Activated B cell treated with CpG ODN at 0.5 μM for 24 hours (primary cell): ENCODE results near the gene WDR86. TPM values are rescaled to one million over a fixed set of nuclear protein-coding genes. Genes with fewer than 3 reads are reported as not detected.

Experiments
- ATAC-seq: fragments of 200-7000 bp; cut with Tn5 transposase; one replicate; pipeline ENCODE4 v1.10.0; 2021; ENCODE audit warnings: low read depth, mild to moderate bottlenecking, moderate library complexity
- CTCF ChIA-PET: fragments of 350-600 bp; sonication (Branson Sonifier 250); formaldehyde crosslinking; loops from one replicate; lab custom pipeline; 2021; ENCODE audit warnings: antibody characterized with exemption; lab: Charles Lee
- POLR2A ChIA-PET: fragments of 350-600 bp; sonication (Branson Sonifier 250); formaldehyde crosslinking; loops from one replicate; lab custom pipeline; 2021; ENCODE audit warnings: antibody characterized with exemption; lab: Charles Lee
- DNase-seq: peaks from one replicate; pipeline ENCODE4 v3.0.0; 2022
- H3K27ac Mint-ChIP-seq: one replicate; pipeline ENCODE4 v1.8.0; 2020; ENCODE audit warnings: mixed read lengths
- H3K27me3 Mint-ChIP-seq: one replicate; pipeline ENCODE4 v1.8.0; 2021; ENCODE audit warnings: mixed read lengths
- H3K36me3 Mint-ChIP-seq: one replicate; pipeline ENCODE4 v1.8.0; 2021; ENCODE audit warnings: low read depth, mixed read lengths
- H3K4me1 Mint-ChIP-seq: one replicate; pipeline ENCODE4 v1.8.0; 2021; ENCODE audit warnings: mixed read lengths
- H3K4me3 Mint-ChIP-seq: one replicate; pipeline ENCODE4 v1.8.0; 2020; ENCODE audit warnings: mild to moderate bottlenecking, mixed read lengths
- H3K9me3 Mint-ChIP-seq: one replicate; pipeline ENCODE4 v1.8.0; 2020; ENCODE audit warnings: mixed read lengths
- CTCF ChIP-seq: fragments of 200-600 bp; IDR thresholded peaks from one replicate; pipeline ENCODE4 v1.8.0; 2022; ENCODE audit warnings: antibody characterized with exemption, mild to moderate bottlenecking
- intact Hi-C: fragments of 100-400 bp; cut with micrococcal nuclease; formaldehyde crosslinking; loops from one replicate; pipeline ENCODE4 v1.15.1; 2024
- total RNA-seq: library from RNA; stranded (reverse); gene quantifications from 2 replicates; pipeline ENCODE4 v1.2.3, GENCODE V29; 2022

WDR86 gene
- total RNA-seq, 1 donor from 2014 or later, result 0.33 TPM

GRCh38 chr7:151397026-151397425, 12.8 kb downstream of the WDR86 start:
- intact Hi-C loops, result no loop called here
- ChIA-PET CTCF (no interaction called here), POLR2A (no interaction called here)
- Mint-ChIP-seq H3K4me1 (peaks cover 22% of the 10 kb centered on the region), H3K4me3 (no peak overlapping the region), H3K9me3 (no peaks in the 10 kb centered on the region), H3K27me3 (peaks cover 5% of the 10 kb centered on the region), H3K36me3 (no peaks in the 10 kb centered on the region), H3K27ac (no peak overlapping the region)
- ATAC-seq (no peak), DNase-seq (no peak)
- TF ChIP-seq CTCF, result no peak

GRCh38 chr7:151396328-151396970, 13.4 kb downstream of the WDR86 start:
- no peak overlapping the region for H3K27ac Mint-ChIP-seq
- no peaks in the 10 kb centered on the region for H3K36me3 Mint-ChIP-seq
- no peak overlapping the region for H3K4me3 Mint-ChIP-seq
- TF ChIP-seq CTCF, result no peak
- DNase-seq (no peak), ATAC-seq (no peak)
- ChIA-PET POLR2A (interaction anchor here (0.7 kb wide), 1 partner anchor 15 kb away, joined by 3 read pairs; no protein-coding TSS in a partner anchor), CTCF (no interaction called here)
- peaks cover 22% of the 10 kb centered on the region for H3K4me1 Mint-ChIP-seq
- intact Hi-C loops, result no loop called here
- H3K9me3 Mint-ChIP-seq, result no peaks in the 10 kb centered on the region
- peaks cover 6% of the 10 kb centered on the region for H3K27me3 Mint-ChIP-seq

GRCh38 chr7:151395036-151395367, 14.8 kb downstream of the WDR86 start:
- CTCF ChIA-PET, result no interaction called here
- no peaks in the 10 kb centered on the region for H3K9me3 Mint-ChIP-seq
- no peak overlapping the region for H3K4me3 Mint-ChIP-seq
- ATAC-seq, result no peak
- POLR2A ChIA-PET, result no interaction called here
- H3K27ac Mint-ChIP-seq, result no peak overlapping the region
- no peaks in the 10 kb centered on the region for H3K36me3 Mint-ChIP-seq
- DNase-seq, result no peak
- H3K27me3 Mint-ChIP-seq, result peaks cover 10% of the 10 kb centered on the region
- H3K4me1 Mint-ChIP-seq, result peaks cover 7% of the 10 kb centered on the region
- intact Hi-C loops, result no loop called here
- TF ChIP-seq CTCF, result no peak

GRCh38 chr7:151394076-151395035, 15.5 kb downstream of the WDR86 start:
- H3K36me3 Mint-ChIP-seq, result no peaks in the 10 kb centered on the region
- ChIA-PET CTCF (no interaction called here), POLR2A (no interaction called here)
- DNase-seq (no peak), ATAC-seq (no peak)
- peaks cover 16% of the 10 kb centered on the region for H3K27me3 Mint-ChIP-seq
- H3K4me3 Mint-ChIP-seq, result no peak overlapping the region
- peaks cover 5% of the 10 kb centered on the region for H3K4me1 Mint-ChIP-seq
- no peak for TF ChIP-seq CTCF
- H3K27ac Mint-ChIP-seq, result no peak overlapping the region
- H3K9me3 Mint-ChIP-seq, result no peaks in the 10 kb centered on the region
- intact Hi-C loops, result no loop called here
